ENCODE data around the gene CTRB1.
"Not testable (repeated sequence)": the region's sequence is repeated elsewhere in the genome, so short reads cannot be mapped to it uniquely, and the experiment has no call there.

Gene CTRB1

GRCh38 chr16:75242436-75243078 is 23.8 kb downstream of the CTRB1 start:
- not testable (repeated sequence) for DNase-seq

- no peak for DNase-seq
Observed at GRCh38 chr16:75243667-75244224, 25.0 kb downstream of the CTRB1 start.

- no peak for DNase-seq
Observed at GRCh38 chr16:75244225-75244809, 25.5 kb downstream of the CTRB1 start.

- DNase-seq = no peak
Observed at GRCh38 chr16:75244844-75245758, 26.3 kb downstream of the CTRB1 start.

GRCh38 chr16:75246504-75247205 is 27.9 kb downstream of the CTRB1 start:
- DNase-seq = no peak

GRCh38 chr16:75247249-75247648 is 28.5 kb downstream of the CTRB1 start:
- DNase-seq = no peak

- no peak for DNase-seq
Observed at GRCh38 chr16:75248142-75248535, 29.4 kb downstream of the CTRB1 start.

- no peak for DNase-seq
Observed at GRCh38 chr16:75248536-75249380, 30.0 kb downstream of the CTRB1 start.

GRCh38 chr16:75249441-75249840 is 30.7 kb downstream of the CTRB1 start:
- no peak for DNase-seq

- no peak for DNase-seq
Observed at GRCh38 chr16:75250089-75250808, 31.5 kb downstream of the CTRB1 start.

- no peak for DNase-seq
Observed at GRCh38 chr16:75250809-75251279, 32.1 kb downstream of the CTRB1 start.

- no peak for DNase-seq
Observed at GRCh38 chr16:75251280-75252048, 32.7 kb downstream of the CTRB1 start, which contains the start of gene BCAR1. BCAR1 (minus strand) TSS chr16:75251624; CDS start chr16:75251482, 142 bp downstream.

- DNase-seq = no peak
Observed at GRCh38 chr16:75252049-75252864, 33.5 kb downstream of the CTRB1 start.

GRCh38 chr16:75252946-75253911 is 34.4 kb downstream of the CTRB1 start:
- no peak for DNase-seq

GRCh38 chr16:75254359-75254837 is 35.6 kb downstream of the CTRB1 start:
- DNase-seq = no peak

GRCh38 chr16:75256059-75256571 is 37.3 kb downstream of the CTRB1 start:
- no peak for DNase-seq

- DNase-seq = no peak
Observed at GRCh38 chr16:75256696-75257343, 38.0 kb downstream of the CTRB1 start.
